DOHH2 (cell line): ENCODE measurements around the gene RP2.

Experiments
- H3F3A ChIP-seq: fragments of 200-600 bp; sonication (generic), shearing (Covaris generic); 2 replicates; pipeline ENCODE4 v1.6.0; 2016; ENCODE audit warnings: antibody characterized with exemption, mild to moderate bottlenecking; ENCODE audit not compliant: control insufficient read depth, insufficient read depth
- H3K27ac ChIP-seq: fragments of 200-600 bp; sonication (generic); 2 replicates; pipeline ENCODE4 v1.5.1; 2014; ENCODE audit warnings: low read depth, mild to moderate bottlenecking, low read length, moderate library complexity
- H3K27me3 ChIP-seq: fragments of 200-600 bp; sonication (generic); 2 replicates; pipeline ENCODE4 v1.6.1; 2014; ENCODE audit warnings: mild to moderate bottlenecking, low read length, mixed read lengths; ENCODE audit not compliant: control insufficient read depth
- H3K36me3 ChIP-seq: fragments of 200-600 bp; sonication (generic); 2 replicates; pipeline ENCODE4 v1.6.1; 2014; ENCODE audit warnings: mild to moderate bottlenecking, low read length, moderate library complexity, mixed read lengths; ENCODE audit not compliant: control insufficient read depth
- H3K4me1 ChIP-seq: fragments of 200-600 bp; sonication (generic); 2 replicates; pipeline ENCODE4 v1.6.1; 2014; ENCODE audit warnings: mild to moderate bottlenecking, low read length, mixed read lengths; ENCODE audit not compliant: control insufficient read depth
- H3K4me2 ChIP-seq: fragments of 200-600 bp; sonication (generic); 2 replicates; pipeline ENCODE4 v1.6.0; 2014; ENCODE audit warnings: mild to moderate bottlenecking, low read length, moderate library complexity
- H3K4me3 ChIP-seq: fragments of 200-600 bp; sonication (generic); 2 replicates; pipeline ENCODE4 v1.5.1; 2014; ENCODE audit warnings: mild to moderate bottlenecking, low read length, mixed read lengths
- H3K79me2 ChIP-seq: fragments of 200-600 bp; sonication (generic); 2 replicates; pipeline ENCODE4 v1.6.1; 2014; ENCODE audit warnings: mild to moderate bottlenecking, low read length, mixed read lengths; ENCODE audit not compliant: control insufficient read depth
- H3K9me2 ChIP-seq: fragments of 200-600 bp; sonication (generic); replicated peaks from 2 replicates; pipeline ENCODE4 v1.6.1; 2014; ENCODE audit warnings: mild to moderate bottlenecking, low read length, mixed read lengths; ENCODE audit not compliant: control insufficient read depth
- H3K9me3 ChIP-seq: fragments of 200-600 bp; sonication (generic); 2 replicates; pipeline ENCODE4 v1.6.1; 2014; ENCODE audit warnings: antibody characterized with exemption, low read length, mixed read lengths; ENCODE audit not compliant: control insufficient read depth, insufficient read depth
- H4K20me1 ChIP-seq: fragments of 200-600 bp; sonication (generic); 2 replicates; pipeline ENCODE4 v1.6.0; 2014; ENCODE audit warnings: low read depth, mild to moderate bottlenecking, antibody characterized with exemption, low read length, moderate library complexity; ENCODE audit not compliant: control insufficient read depth, insufficient read depth
- CTCF ChIP-seq: fragments of 200-600 bp; sonication (generic); IDR thresholded peaks from one replicate; pipeline ENCODE4 v1.5.1; 2014; ENCODE audit warnings: antibody characterized with exemption, mild to moderate bottlenecking, low read depth, low read length; ENCODE audit not compliant: poor library complexity, severe bottlenecking
- EZH2phosphoT487 ChIP-seq: fragments of 200-600 bp; sonication (generic); IDR thresholded peaks from 2 replicates; pipeline ENCODE4 v1.6.1; 2017; ENCODE audit warnings: borderline replicate concordance, mild to moderate bottlenecking, antibody characterized with exemption, low read length, moderate library complexity, mixed read lengths

RP2 gene

GRCh38 chrX:46814966-46815365, 21.9 kb upstream of the RP2 start:
- Histone ChIP-seq H3K4me3 (no peak overlapping the region), H3F3A (no peaks in the 10 kb centered on the region), H3K9me2 (no peaks in the 10 kb centered on the region), H3K4me2 (no peak overlapping the region), H3K27ac (no peak overlapping the region), H3K79me2 (no peaks in the 10 kb centered on the region), H3K4me1 (no peaks in the 10 kb centered on the region), H3K27me3 (no peaks in the 10 kb centered on the region), H4K20me1 (no peaks in the 10 kb centered on the region), H3K36me3 (no peaks in the 10 kb centered on the region), H3K9me3 (no peaks in the 10 kb centered on the region)
- no peak for TF ChIP-seq EZH2phosphoT487
- TF ChIP-seq CTCF = no peak

GRCh38 chrX:46819136-46819535, 17.7 kb upstream of the RP2 start:
- H4K20me1 ChIP-seq = no peaks in the 10 kb centered on the region
- no peaks in the 10 kb centered on the region for H3K9me3 ChIP-seq
- no peak overlapping the region for H3K4me2 ChIP-seq
- TF ChIP-seq CTCF = no peak
- no peak for TF ChIP-seq EZH2phosphoT487
- no peaks in the 10 kb centered on the region for H3K36me3 ChIP-seq
- H3K9me2 ChIP-seq = no peaks in the 10 kb centered on the region
- no peaks in the 10 kb centered on the region for H3K79me2 ChIP-seq
- H3K4me3 ChIP-seq = no peak overlapping the region
- H3K4me1 ChIP-seq = no peaks in the 10 kb centered on the region
- H3K27me3 ChIP-seq = no peaks in the 10 kb centered on the region
- H3K27ac ChIP-seq = no peak overlapping the region
- H3F3A ChIP-seq = no peaks in the 10 kb centered on the region

GRCh38 chrX:46820391-46821100, 16.3 kb upstream of the RP2 start:
- no peak overlapping the region for H3K4me2 ChIP-seq
- TF ChIP-seq EZH2phosphoT487 (no peak), CTCF (no peak)
- H3K9me2 ChIP-seq = no peaks in the 10 kb centered on the region
- no peaks in the 10 kb centered on the region for H3K36me3 ChIP-seq
- no peak overlapping the region for H3K27ac ChIP-seq
- H3K79me2 ChIP-seq = no peaks in the 10 kb centered on the region
- no peaks in the 10 kb centered on the region for H4K20me1 ChIP-seq
- no peaks in the 10 kb centered on the region for H3K27me3 ChIP-seq
- no peak overlapping the region for H3K4me3 ChIP-seq
- no peaks in the 10 kb centered on the region for H3K9me3 ChIP-seq
- H3F3A ChIP-seq = no peaks in the 10 kb centered on the region
- H3K4me1 ChIP-seq = no peaks in the 10 kb centered on the region
